ENCODE data around the gene NT5C2. TPM values are rescaled to one million over a fixed set of nuclear protein-coding genes. Genes with fewer than 3 reads are reported as not detected.
"Not testable (repeated sequence)": the region's sequence is repeated elsewhere in the genome, so short reads cannot be mapped to it uniquely, and the experiment has no call there.

NT5C2 gene
- 10 to 100 TPM; 50.4 to 50.6 TPM for total RNA-seq
- long read RNA-seq, donor 1, partial matches to known transcripts = 5 of 15 reads
- long read RNA-seq, donor 1, other reads (novel, unspliced or antisense) = 8 of 15 reads
- long read RNA-seq, donor 2, partial matches to known transcripts = 1 of 8 reads
- long read RNA-seq, donor 2, other reads (novel, unspliced or antisense) = 6 of 8 reads

DNA sequence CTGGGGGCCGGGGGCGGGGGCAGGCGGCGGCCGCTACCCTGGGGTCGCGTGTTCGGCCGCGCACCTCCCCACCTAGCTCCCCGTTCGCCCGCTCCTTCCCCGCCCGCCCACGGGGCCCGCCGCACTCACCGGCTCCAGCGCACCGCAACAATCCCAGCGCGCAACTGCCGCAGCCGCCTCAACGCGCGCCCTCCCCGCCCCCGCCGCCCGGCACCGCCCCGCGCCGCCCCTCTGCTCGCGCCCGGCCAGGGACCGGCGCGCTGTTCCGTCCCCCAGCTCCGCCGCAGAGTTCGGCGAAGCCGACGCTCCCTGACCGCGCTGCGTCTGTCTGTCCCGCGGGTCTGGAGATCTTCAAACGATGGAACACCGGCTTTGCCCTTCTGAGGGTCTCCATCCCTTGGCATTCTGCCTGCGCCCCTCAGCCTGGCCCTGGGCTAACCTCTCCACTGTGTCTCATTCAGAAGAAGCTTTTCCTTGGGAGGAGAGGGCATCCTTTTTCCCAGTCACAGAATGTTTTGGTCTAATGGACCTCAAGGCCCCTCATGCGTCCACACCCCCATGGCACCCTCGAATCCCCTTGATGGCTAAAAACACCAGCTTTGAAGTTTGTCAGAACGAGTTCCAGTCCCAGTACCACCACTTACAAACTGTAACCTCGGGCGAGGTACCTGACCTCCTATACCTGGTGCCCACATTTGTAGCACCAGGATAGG is at the start of gene NT5C2:
TSS of gene NT5C2 (minus strand) at position 166 of the 713 bp plus-strand sequence. CDS start 18,314 bp downstream, outside the sequence.
- DNase-seq (ENCODE audit: low spot score) = peak; percentile 95
- intact Hi-C loops (cut with DNase I) = loop anchor here in 1 of 2 donors (10.0 kb wide), 1 partner anchor 52 kb away; the partner anchor contains the start of gene RPEL1

DNA sequence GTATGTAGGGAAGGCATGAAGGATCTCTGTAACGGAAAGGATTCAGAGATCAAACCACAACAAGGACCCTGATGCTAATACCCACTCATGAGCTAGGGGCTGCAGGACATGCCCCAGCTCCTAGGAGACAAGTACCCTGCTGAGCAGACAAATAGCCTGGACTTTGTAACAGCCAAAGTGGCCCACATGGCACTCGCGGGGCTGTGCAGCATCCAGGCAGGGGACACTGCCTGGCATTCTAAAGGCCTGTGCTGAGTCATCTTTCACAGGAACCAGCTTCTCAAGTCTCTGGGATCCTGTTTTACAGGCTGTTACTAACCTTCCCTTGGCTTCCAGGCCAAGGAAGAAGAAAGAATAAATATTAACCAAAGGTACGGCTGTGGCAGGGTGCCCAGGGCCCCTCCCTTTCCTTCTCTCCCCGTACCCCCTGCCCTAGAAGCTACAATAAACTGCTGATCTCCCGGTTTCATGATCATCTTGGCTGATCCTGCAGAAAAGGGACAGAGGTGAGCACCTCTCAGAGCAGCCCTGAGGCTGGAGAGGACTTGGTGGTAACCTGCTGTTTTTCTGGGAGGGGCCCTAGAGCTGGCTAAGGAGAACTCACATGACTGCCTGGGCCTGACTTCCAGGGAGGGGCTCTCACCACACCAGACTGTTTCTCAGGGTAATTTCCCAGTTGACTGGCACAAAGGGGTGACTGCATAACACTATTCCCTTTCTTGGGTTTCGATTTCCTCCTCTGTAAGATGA is 48.4 kb upstream of the NT5C2 start:
- intact Hi-C loops (cut with DNase I) = loop anchor here (10.0 kb wide), 3 partner anchors 47 to 327 kb away; partner anchors contain the start of genes CNNM2 (in 1 of the 2) and NT5C2 (in 1 of the 2)

DNA sequence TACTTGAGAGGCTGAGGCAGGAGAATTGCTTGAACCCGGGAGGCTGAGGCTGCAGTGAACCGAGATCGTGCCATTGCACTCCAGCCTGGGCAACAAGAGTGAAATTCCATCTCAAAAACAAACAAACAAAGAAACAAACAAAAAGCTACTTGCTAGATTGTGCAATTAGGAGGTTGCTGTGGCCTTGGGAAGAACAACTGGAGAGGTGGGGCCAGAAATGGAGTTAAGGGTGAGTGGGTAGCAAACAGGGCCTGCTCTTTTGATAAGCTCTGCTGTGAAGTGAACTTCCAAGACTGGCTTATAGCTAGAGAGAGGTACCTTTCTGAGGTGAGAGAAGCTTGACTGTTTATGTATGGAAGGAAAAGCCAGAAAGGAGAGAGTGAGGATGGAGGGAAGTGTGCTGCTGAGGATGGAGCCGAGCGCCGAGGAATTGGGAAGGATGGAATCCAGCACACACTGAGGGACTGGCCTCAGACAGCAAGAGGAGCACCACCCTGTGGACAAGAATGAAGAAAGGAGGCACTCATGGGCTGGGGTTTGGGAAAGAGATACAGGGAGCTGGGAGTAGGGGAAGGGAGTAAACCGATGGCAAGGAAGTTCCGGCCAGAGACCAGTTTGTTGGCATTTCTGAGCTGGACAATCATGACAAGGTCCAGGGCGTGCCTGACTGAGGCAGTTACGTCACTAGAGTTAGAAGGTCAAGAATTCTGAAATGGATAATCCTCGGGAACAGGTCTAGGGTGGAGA is 45.6 kb upstream of the NT5C2 start:
- no peak for DNase-seq (ENCODE audit: low spot score)
- intact Hi-C loops (cut with DNase I) = loop anchor here in 1 of 2 donors (10.0 kb wide), 1 partner anchor 144 kb away; no protein-coding TSS in a partner anchor

More for the DNA sequence above, 48.4 kb upstream of the NT5C2 start:
- no peak for DNase-seq (ENCODE audit: low spot score)

DNA sequence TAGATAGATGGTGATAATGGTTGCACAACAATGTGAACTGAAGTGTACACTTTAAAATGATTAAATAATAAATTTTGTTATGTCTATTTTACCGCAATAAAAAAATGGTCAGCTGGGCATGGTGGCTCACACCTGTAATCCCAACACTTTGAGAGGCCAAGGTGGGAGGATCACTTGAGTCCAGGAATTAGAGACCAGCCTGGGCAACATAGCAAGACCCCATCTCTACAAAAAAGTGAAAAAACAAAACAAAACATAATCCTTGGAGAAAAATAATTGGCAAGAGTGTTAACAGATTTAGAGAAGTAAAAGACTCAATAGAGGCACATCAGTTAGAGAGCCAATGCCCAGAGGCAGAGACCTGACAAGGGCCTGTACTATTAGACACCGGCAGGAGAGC is 42.7 kb upstream of the NT5C2 start:
- intact Hi-C loops (cut with DNase I) = loop anchor here in 1 of 2 donors (10.0 kb wide), 1 partner anchor 141 kb away; no protein-coding TSS in a partner anchor
- no peak for DNase-seq (ENCODE audit: low spot score)

DNA sequence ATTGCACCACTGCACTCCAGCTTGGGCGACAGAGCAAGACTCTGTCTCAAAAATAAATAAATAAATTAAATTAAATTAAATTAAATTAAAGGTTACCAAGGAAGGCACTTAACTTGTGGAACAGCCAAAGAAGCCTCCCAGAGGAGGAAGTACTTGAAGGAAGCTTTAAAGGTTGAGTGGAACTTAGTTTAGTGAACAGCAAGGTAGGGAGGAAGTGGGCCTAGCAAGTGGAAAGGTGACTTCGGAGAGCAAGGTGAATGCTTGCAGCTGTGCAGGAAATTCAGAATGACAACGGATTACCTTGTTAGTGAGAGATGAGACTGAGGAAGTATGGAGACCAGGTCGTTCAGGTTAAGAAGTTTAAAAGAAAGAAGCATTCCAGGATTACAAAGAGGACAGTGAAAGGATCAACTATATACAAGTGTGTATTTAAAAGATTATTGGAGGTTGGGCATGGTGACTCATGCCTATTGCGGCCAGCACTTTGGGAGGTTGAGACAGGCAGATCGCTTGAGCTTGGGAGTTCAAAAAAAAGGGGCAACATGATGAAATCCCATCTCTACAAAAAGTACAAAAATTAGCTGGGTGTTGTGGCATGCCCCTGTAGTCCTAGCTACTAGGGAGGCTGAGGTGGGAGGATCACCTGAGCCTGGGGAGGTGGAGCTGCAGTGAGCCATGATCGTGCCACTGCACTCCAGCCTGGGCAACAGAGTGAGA is 39.9 kb upstream of the NT5C2 start:
- intact Hi-C loops (cut with DNase I) = loop anchor here in 1 of 2 donors (10.0 kb wide), 1 partner anchor 138 kb away; no protein-coding TSS in a partner anchor
- DNase-seq (ENCODE audit: low spot score) = no peak

DNA sequence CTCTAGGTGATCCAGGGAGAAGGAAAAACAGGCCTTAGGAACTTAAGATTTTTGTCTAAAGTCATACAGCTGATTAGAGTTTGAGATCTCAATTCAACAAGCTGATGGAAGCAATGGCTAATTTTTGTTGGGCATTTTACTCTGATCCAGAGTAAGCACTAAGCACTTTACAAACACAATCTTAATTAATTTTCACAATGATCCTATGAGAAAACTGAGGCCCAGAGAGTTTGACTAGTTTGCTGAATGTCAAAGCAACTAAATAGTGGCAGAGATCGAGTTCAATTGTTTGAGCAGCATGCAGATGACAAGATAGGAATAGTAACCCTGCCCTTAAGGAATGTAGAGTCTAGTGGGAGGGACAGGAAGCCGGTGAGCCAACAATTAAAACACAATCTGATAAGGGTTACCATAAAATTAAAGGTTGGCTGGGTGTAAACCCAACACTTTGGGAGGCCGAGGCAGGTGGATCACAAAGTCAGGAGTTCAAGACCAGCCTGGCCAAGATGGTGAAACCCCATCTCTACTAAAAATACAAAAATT is 39.1 kb upstream of the NT5C2 start:
- intact Hi-C loops (cut with DNase I) = loop anchor here in 1 of 2 donors (10.0 kb wide), 1 partner anchor 137 kb away; no protein-coding TSS in a partner anchor
- DNase-seq (ENCODE audit: low spot score) = no peak

DNA sequence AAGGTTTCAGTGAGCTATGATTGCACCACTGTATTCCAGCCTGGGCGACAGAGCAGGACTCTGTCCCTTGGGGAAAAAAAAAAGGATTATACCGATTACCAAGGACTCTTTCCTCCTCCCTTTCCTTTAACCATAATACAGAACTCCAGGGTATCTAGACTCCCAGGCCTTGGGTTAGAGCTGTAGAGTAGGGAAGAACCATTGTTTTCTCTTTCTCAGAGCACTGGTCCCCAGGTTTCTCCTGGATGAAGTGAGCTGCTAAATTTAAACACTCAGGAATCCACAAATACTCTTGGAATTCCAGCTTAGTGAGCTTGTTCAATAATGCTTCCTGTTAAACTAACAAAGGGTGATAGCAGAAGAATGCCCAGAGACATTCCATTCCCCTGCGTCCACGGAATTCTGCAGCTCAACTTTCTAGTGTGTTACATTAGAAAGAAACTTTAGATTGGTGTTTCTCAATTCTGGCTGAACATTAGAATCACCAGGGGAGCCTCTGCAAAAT is 38.0 kb upstream of the NT5C2 start:
- no peak for DNase-seq (ENCODE audit: low spot score)
- intact Hi-C loops (cut with DNase I) = loop anchor here in 1 of 2 donors (10.0 kb wide), 1 partner anchor 136 kb away; no protein-coding TSS in a partner anchor

DNA sequence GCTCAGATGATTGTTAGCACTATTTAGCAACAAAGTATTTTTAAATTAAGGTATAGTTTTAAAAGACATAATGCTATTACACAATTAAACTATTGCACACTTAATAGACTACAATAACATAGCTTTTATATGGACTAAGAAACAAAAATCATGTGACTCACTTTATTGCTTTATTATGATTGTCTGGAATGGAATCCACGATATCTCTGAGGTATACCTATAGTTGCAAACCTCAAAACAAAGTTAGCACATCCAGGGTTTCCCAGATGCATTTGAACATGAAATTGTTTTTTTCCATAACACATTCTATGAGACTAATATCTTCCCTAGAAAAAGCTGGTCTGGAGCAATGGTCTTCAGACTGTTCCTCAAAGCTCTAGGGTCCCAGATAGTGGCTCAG is 34.3 kb upstream of the NT5C2 start:
- no peak for DNase-seq (ENCODE audit: low spot score)
- intact Hi-C loops (cut with DNase I) = no loop called here

DNA sequence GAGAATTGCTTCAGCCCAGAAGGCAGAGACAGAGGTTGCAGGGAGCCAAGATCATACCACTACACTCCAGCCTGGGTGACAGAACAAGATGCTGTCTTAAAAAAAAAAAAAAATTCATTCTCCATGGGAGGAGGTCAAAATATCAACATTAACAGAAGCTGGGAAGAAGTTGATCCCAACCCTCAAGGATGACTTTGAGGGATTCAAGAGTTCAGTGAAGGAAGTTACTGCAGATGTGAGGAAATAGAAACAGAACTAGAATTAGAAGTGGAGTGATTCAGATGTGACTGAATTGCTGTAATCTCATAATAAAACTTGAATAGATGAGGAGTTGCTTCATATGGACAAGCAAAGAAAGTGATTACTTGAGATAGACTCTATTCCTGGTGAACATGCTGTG is 32.9 kb upstream of the NT5C2 start:
- DNase-seq (ENCODE audit: low spot score) = no peak
- intact Hi-C loops (cut with DNase I) = no loop called here

DNA sequence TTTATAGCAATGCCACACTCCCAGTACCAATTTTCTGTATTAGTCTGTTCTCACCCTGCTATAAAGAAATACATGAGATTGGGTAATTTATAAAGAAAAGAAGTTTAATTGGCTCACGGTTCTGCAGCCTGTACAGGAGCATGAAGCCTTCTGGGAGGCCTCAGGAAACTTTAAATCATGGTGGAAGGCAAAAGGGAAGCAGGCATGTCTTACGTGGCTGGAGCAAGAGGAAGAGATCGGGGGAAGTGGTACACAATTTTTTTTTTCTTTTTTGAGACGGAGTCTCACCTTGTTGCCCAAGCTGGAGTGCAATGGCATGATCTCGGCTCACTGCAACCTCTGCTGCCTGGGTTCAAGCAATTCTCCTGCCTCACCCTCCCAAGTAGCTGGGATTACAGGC is 31.6 kb upstream of the NT5C2 start:
- DNase-seq (ENCODE audit: low spot score); intact Hi-C loops (cut with DNase I): not testable (repeated sequence)

DNA sequence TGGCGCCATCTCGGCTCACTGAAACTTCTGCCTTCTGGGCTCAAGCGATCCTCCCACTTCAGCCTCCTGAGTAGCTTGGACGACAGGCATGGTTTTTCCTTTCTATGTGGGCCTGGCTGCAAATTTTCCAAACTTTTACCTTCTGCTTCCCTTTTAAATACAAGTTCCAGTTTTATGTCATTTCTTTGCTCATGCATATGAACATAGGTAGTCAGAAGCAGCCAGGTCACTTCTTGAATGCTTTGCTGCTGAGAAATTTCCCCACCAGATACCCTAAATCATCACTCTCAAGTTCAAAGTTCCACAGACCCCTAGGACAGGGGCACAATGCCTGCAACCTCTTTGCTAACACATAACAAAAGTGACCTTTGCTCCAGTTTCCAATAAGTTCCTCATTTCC is 31.1 kb upstream of the NT5C2 start:
- no peak for DNase-seq (ENCODE audit: low spot score)
- intact Hi-C loops (cut with DNase I) = no loop called here

DNA sequence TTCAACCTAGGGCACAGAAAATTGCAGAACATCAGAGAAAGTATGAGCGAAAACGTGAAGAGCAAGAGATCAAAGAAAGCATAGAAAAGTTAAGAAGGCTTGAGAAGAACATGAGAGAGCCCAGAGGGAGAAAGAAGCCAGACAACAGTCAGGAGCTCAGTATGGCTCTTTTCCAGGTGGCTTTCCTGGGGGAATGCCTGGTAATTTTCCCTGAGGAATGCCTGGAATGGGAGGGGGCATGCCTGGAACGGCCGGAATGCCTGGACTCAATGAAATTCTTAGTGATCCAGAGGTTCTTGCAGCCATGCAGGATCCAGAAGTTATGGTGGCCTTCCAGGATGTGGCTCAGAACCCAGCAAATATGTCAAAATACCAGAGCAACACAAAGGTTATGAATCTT is 23.3 kb upstream of the NT5C2 start:
- DNase-seq (ENCODE audit: low spot score); intact Hi-C loops (cut with DNase I): not testable (repeated sequence)

DNA sequence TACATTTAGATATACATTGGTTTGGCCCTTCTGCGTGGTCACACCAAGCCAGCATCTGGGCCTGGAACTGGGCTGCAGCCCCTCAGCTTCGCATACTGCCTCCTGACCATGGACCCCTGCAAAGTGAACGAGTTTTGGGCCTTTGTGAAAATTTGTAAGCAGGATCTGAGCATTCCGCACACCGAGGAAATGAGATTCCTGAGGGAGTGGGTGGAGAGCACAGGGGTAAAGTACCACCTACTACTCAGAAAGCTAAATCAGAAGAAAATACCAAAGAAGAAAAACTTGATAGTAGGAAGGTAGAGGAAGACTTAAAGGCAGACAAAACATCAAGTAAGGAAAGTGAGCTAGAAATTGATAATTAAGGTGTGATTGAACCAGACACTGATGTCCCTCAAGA is 22.5 kb upstream of the NT5C2 start:
- no peak for DNase-seq (ENCODE audit: low spot score)
- intact Hi-C loops (cut with DNase I) = no loop called here

DNA sequence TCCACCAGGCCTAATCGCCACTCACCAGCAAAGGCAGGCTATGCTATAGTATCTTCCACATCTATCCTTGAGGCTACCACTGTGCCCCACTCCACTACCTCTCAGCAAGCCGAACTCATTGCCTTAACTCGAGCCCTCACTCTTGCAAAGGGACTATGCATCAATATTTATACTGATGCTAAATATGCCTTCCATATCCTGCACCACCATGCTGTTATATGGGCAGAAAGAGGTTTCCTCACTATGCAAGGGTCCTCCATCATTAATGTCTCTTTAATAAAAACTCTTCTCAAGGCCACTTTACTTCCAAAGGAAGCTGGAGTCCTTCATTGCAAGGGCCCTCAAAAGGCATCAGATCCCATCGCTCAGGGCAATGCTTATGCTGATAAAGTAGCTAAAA is 17.2 kb upstream of the NT5C2 start:
- intact Hi-C loops (cut with DNase I); DNase-seq (ENCODE audit: low spot score): not testable (repeated sequence)

DNA sequence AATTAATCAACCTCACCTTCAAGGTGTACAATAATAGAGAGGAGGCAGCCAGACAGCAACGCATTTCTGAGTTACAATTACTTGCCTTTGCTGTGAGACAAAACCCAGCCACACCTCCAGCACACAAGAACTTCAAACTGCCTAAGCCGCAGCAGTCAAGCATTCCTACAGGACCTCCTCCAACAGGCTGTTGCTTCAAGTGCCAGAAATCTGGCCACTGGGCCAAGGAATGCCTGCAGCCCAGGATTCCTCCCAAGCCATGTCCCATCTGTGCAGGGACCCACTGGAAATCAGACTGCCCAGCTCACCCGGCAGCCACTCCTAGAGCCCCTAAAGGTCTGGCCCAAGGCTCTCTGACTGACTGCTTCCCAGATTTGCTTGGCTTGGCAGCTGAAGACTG is 14.6 kb upstream of the NT5C2 start:
- intact Hi-C loops (cut with DNase I) = not testable (repeated sequence)

DNA sequence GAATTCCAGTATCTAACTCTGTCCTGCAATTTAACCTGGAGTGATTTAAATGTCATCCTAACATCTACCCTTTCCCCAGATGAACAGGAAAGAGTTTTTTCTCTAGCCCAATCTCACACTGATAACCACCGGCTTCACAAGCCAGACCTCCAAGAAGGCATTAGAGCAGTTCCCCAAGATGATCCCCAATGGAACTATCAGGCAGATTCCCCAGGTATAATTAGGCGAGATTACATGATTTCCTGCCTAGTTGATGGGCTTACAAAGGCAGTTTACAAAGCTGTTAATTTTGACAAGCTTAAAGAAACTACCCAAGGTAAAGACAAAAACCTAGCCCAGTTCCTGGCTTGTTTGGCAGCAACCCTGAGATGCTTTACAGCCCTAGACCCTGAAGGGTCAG is 14.1 kb upstream of the NT5C2 start:
- intact Hi-C loops (cut with DNase I) = no loop called here
- DNase-seq (ENCODE audit: low spot score) = no peak

More for the DNA sequence above, 14.6 kb upstream of the NT5C2 start:
- DNase-seq (ENCODE audit: low spot score) = not testable (repeated sequence)

DNA sequence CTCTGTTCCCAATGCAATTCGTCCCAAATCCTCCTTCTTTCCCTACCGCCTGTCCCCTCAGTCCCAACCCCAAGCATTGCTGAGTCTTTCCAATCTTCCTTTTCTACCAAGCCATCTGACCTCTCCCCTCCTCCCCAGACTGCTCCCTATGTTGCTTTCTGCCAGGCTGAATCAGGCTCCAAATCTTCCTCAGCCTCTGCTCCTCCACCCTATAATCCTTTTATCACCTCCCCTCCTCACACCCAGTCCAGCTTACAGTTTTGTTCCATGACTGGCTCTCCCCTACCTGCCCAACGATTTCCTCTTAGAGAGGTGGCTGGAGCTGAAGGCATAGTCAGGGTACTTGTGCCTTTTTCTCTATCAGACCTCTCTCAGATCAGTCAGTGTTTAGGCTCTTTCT is 13.6 kb upstream of the NT5C2 start:
- DNase-seq (ENCODE audit: low spot score); intact Hi-C loops (cut with DNase I): not testable (repeated sequence)

DNA sequence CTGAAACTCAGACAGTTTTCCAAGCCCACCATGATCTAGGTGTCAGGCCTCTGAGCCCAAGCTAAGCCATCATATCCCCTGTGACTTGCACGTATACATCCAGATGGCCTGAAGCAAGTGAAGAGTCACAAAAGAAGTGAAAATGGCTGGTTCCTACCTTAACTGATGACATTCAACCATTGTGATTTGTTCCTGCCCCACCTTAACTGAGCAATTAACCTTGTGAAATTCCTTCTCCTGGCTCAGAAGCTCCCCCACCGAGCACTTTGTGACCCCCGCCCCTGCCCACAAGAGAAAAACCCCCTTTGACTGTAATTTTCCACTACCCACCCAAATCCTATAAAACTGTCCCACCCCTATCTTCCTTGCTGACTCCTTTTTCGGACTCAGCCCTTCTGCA is 12.3 kb upstream of the NT5C2 start:
- intact Hi-C loops (cut with DNase I); DNase-seq (ENCODE audit: low spot score): not testable (repeated sequence)

Data from posterior vena cava (tissue), 2 donors.